NK-92 (cell line): ENCODE results near the gene MCC.

Experiments
- DNase-seq: peaks from one replicate; lab custom pipeline; 2025; ENCODE audit not compliant: unreplicated experiment; lab: John Stamatoyannopoulos, UW

Gene MCC

GRCh38 chr5:113062869-113063508 is 425.3 kb downstream of the MCC start:
- DNase-seq: no peak

- DNase-seq: no peak
Observed at GRCh38 chr5:113061846-113062780, 426.1 kb downstream of the MCC start.

- DNase-seq: no peak
Observed at GRCh38 chr5:113060408-113061025, 427.7 kb downstream of the MCC start.

GRCh38 chr5:113059232-113060040 is 428.8 kb downstream of the MCC start:
- DNase-seq: no peak

GRCh38 chr5:113058706-113059226 is 429.5 kb downstream of the MCC start:
- DNase-seq: no peak

GRCh38 chr5:113058269-113058668 is 430.0 kb downstream of the MCC start:
- DNase-seq: no peak

GRCh38 chr5:113057557-113057984 is 430.7 kb downstream of the MCC start:
- no peak for DNase-seq

GRCh38 chr5:113056988-113057387 is 431.3 kb downstream of the MCC start:
- DNase-seq: no peak

GRCh38 chr5:113054899-113055298 is 433.4 kb downstream of the MCC start:
- DNase-seq: no peak

GRCh38 chr5:113053511-113053995 is 434.7 kb downstream of the MCC start:
- DNase-seq: no peak

- DNase-seq: no peak
Observed at GRCh38 chr5:113052041-113052795, 436.0 kb downstream of the MCC start.

- DNase-seq: no peak
Observed at GRCh38 chr5:113050721-113051382, 437.4 kb downstream of the MCC start.

- DNase-seq: no peak
Observed at GRCh38 chr5:113048931-113049330, 439.3 kb downstream of the MCC start.

- no peak for DNase-seq
Observed at GRCh38 chr5:113047733-113048652, 440.3 kb downstream of the MCC start.

- DNase-seq: no peak
Observed at GRCh38 chr5:113047234-113047633, 441.0 kb downstream of the MCC start.

GRCh38 chr5:113044776-113045465 is 443.3 kb downstream of the MCC start:
- DNase-seq: no peak

GRCh38 chr5:113043491-113043931 is 444.7 kb downstream of the MCC start:
- DNase-seq: no peak
